SK-N-SH (cell line): Measurements from ENCODE around the gene S1PR1. TPM values are rescaled to one million over a fixed set of nuclear protein-coding genes. Genes with fewer than 3 reads are reported as not detected.

Experiments
- CTCF ChIA-PET: fragments of 300-600, 350-600 bp; formaldehyde crosslinking; extraction: SDS; loops from one replicate; lab custom pipeline; 2021; lab: Yijun Ruan, JAX
- POLR2A ChIA-PET: fragments of 350-600 bp; sonication (Branson Sonifier 250); formaldehyde crosslinking; extraction: SDS; loops from one replicate; lab custom pipeline; 2020; ENCODE audit warnings: antibody characterized with exemption, inconsistent platforms; lab: Yijun Ruan, JAX
- DNase-seq: peaks from one replicate; pipeline ENCODE4 v3.0.0; 2012
- H2AFZ ChIP-seq: fragments of 200-600 bp; sonication (generic); 2 replicates; pipeline ENCODE4 v1.8.1; 2016; ENCODE audit warnings: antibody characterized with exemption, mild to moderate bottlenecking, low read depth
- H3F3A ChIP-seq: fragments of 200-600 bp; sonication (generic); replicated peaks from 2 replicates; pipeline ENCODE3; 2016; ENCODE audit warnings: antibody characterized with exemption, mild to moderate bottlenecking; ENCODE audit not compliant: insufficient read depth
- H3K27ac ChIP-seq, 2 experiments: fragments of 200-500 bp in 1 of 2; fragments of 200-600 bp in 1 of 2; sonication (Bioruptor generic) in 1 of 2; sonication (generic), shearing (Covaris generic) in 1 of 2; 2 replicates each; pipeline versions ENCODE4 v1.5.1 to v1.6.1; 2014 to 2016; ENCODE audit warnings: low read depth in 2 of 2, inconsistent platforms in 1 of 2, low read length in 1 of 2, mild to moderate bottlenecking in 1 of 2, mixed read lengths in 1 of 2
- H3K27me3 ChIP-seq: fragments of 200-600 bp; sonication (generic), shearing (Covaris generic); 2 replicates; pipeline ENCODE4 v1.6.1; 2016; ENCODE audit warnings: mixed run types; ENCODE audit not compliant: insufficient read depth
- H3K36me3 ChIP-seq, 2 experiments: fragments of 200-500 bp in 1 of 2; fragments of 200-600 bp in 1 of 2; sonication (Bioruptor generic) in 1 of 2; sonication (generic) in 1 of 2; replicated peaks in 1 of 2; 2 replicates each; pipeline versions ENCODE3 to v1.5.1; 2014 to 2016; ENCODE audit warnings: low read length in 1 of 2, mild to moderate bottlenecking in 1 of 2; ENCODE audit not compliant: insufficient read depth in 2 of 2, control insufficient read depth in 1 of 2
- H3K4me1 ChIP-seq, 2 experiments: fragments of 200-500 bp in 1 of 2; fragments of 200-600 bp in 1 of 2; sonication (Bioruptor generic) in 1 of 2; sonication (generic), shearing (Covaris generic) in 1 of 2; 2 replicates each; pipeline versions ENCODE4 v1.5.1 to v1.6.1; 2014 to 2016; ENCODE audit warnings: low read depth in 1 of 2, low read length in 1 of 2, mixed run types in 1 of 2; ENCODE audit not compliant: insufficient read depth in 2 of 2, control insufficient read depth in 1 of 2
- H3K4me2 ChIP-seq: fragments of 200-600 bp; sonication (generic), shearing (Covaris generic); 2 replicates; pipeline ENCODE4 v1.6.1; 2017; ENCODE audit warnings: mixed run types
- H3K4me3 ChIP-seq, 2 experiments: fragments of 200-500 bp in 1 of 2; fragments of 200-600 bp in 1 of 2; sonication (Bioruptor generic) in 1 of 2; sonication (generic), shearing (Covaris generic) in 1 of 2; 2 replicates each; pipeline versions ENCODE4 v1.5.1 to v1.8.1; 2014 to 2016; ENCODE audit warnings: low read depth in 2 of 2, inconsistent platforms in 1 of 2, low read length in 1 of 2, mild to moderate bottlenecking in 1 of 2, mixed read lengths in 1 of 2, moderate library complexity in 1 of 2
- H3K79me2 ChIP-seq: fragments of 200-600 bp; sonication (generic); 2 replicates; pipeline ENCODE4 v1.8.1; 2017; ENCODE audit warnings: mild to moderate bottlenecking; ENCODE audit not compliant: insufficient read depth
- H3K9ac ChIP-seq: fragments of 200-600 bp; sonication (generic); 2 replicates; pipeline ENCODE4 v1.6.1; 2017; ENCODE audit warnings: mixed run types
- H3K9me2 ChIP-seq: fragments of 200-600 bp; sonication (generic); 2 replicates; pipeline ENCODE4 v1.6.1; 2017; ENCODE audit warnings: mixed run types
- H3K9me3 ChIP-seq: fragments of 200-600 bp; sonication (generic); 2 replicates; pipeline ENCODE4 v1.6.1; 2017; ENCODE audit warnings: mixed run types, mild to moderate bottlenecking, moderate library complexity
- H4K20me1 ChIP-seq: fragments of 200-600 bp; sonication (generic); 2 replicates; pipeline ENCODE4 v1.6.1; 2017; ENCODE audit warnings: mild to moderate bottlenecking, mixed run types; ENCODE audit not compliant: insufficient read depth
- ELF1 ChIP-seq: IDR thresholded peaks from 2 replicates; pipeline ENCODE4 v1.4.0; 2012
- EZH2phosphoT487 ChIP-seq: fragments of 200-600 bp; sonication (generic); IDR thresholded peaks from 2 replicates; pipeline ENCODE4 v1.6.1; 2017; ENCODE audit warnings: low read depth, mixed run types, mild to moderate bottlenecking, antibody characterized with exemption, moderate library complexity, borderline replicate concordance
- FOSL2 ChIP-seq: IDR thresholded peaks from 2 replicates; pipeline ENCODE4 v1.4.0; 2012; ENCODE audit warnings: low read depth, mild to moderate bottlenecking, moderate library complexity, borderline replicate concordance
- FOXJ3 ChIP-seq: sonication (generic); formaldehyde crosslinking; IDR thresholded peaks from 2 replicates; pipeline ENCODE4 v1.5.1; 2020; ENCODE audit warnings: mild to moderate bottlenecking, missing genetic modification reagents
- FOXM1 ChIP-seq: IDR thresholded peaks from 2 replicates; pipeline ENCODE4 v1.4.0; 2012; ENCODE audit warnings: low read depth, mild to moderate bottlenecking
- GABPA ChIP-seq: IDR thresholded peaks from 2 replicates; pipeline ENCODE4 v1.4.0; 2012; ENCODE audit warnings: low read depth, mild to moderate bottlenecking
- GATA2 ChIP-seq: sonication (generic); formaldehyde crosslinking; IDR thresholded peaks from 2 replicates; pipeline ENCODE4 v1.5.0; 2020; ENCODE audit warnings: mild to moderate bottlenecking, missing genetic modification reagents
- MEF2A ChIP-seq: IDR thresholded peaks from 2 replicates; pipeline ENCODE4 v1.4.0; 2012; ENCODE audit warnings: low read depth, borderline replicate concordance
- NFIC ChIP-seq: IDR thresholded peaks from 2 replicates; pipeline ENCODE4 v1.4.0; 2012; ENCODE audit warnings: borderline replicate concordance
- NRF1 ChIP-seq: IDR thresholded peaks from 2 replicates; pipeline ENCODE4 v1.6.1; 2012; ENCODE audit warnings: low read depth, mild to moderate bottlenecking, low read length
- POLR2AphosphoS5 ChIP-seq: IDR thresholded peaks from 2 replicates; pipeline ENCODE4 v1.6.1; 2012; ENCODE audit warnings: low read depth, low read length
- RFX5 ChIP-seq: IDR thresholded peaks from 2 replicates; pipeline ENCODE4 v1.6.1; 2012; ENCODE audit warnings: mild to moderate bottlenecking, improper control_type of control experiment, low read length
- RXRA ChIP-seq: IDR thresholded peaks from 2 replicates; pipeline ENCODE4 v1.4.0; 2012; ENCODE audit warnings: low read depth, mild to moderate bottlenecking, borderline replicate concordance
- SIN3A ChIP-seq: IDR thresholded peaks from 2 replicates; pipeline ENCODE4 v1.6.1; 2012; ENCODE audit warnings: low read depth, mild to moderate bottlenecking, low read length, moderate library complexity, borderline replicate concordance
- TAF1 ChIP-seq: IDR thresholded peaks from 2 replicates; pipeline ENCODE4 v1.6.1; 2012; ENCODE audit warnings: low read depth, mild to moderate bottlenecking, low read length, moderate library complexity, borderline replicate concordance
- TEAD4 ChIP-seq: IDR thresholded peaks from 2 replicates; pipeline ENCODE4 v1.4.0; 2012; ENCODE audit warnings: mild to moderate bottlenecking, borderline replicate concordance; ENCODE audit not compliant: insufficient read depth
- WGBS: methylation state at CpG from one replicate; pipeline ENCODE4 v1.1.6; 2017; ENCODE audit warnings: low lambda C conversion rate; 5-methylcytosine and 5-hydroxymethylcytosine counted together
- polyA plus RNA-seq, 3 experiments: library from polyadenylated mRNA; depleted of rRNA; stranded (reverse); fragments of >200 nt; gene quantifications; 2 replicates each; pipeline ENCODE4 v1.2.3, GENCODE V29; 2012
- TF ChIP-seq, protein P1 (sequence below): fragments of 150-350 bp; IDR thresholded peaks from 2 replicates; pipeline ENCODE4 v1.6.1; 2017; ENCODE audit warnings: antibody characterized with exemption, low read length, low read depth, borderline replicate concordance
- TF ChIP-seq, protein P2 (sequence below): IDR thresholded peaks from 2 replicates; pipeline ENCODE4 v1.4.0; 2012; ENCODE audit warnings: low read depth, borderline replicate concordance
- TF ChIP-seq, protein P3 (sequence below): fragments of 150-350 bp; IDR thresholded peaks from 2 replicates; pipeline ENCODE4 v1.6.1; 2016; ENCODE audit warnings: mild to moderate bottlenecking, low read depth, low read length
- TF ChIP-seq, protein P4 (sequence below): IDR thresholded peaks from 2 replicates; pipeline ENCODE4; 2012

S1PR1 gene
- polyA plus RNA-seq, 1 of the 3 experiments (the other 2 are of a cell fraction) = 5.9 TPM

DNA sequence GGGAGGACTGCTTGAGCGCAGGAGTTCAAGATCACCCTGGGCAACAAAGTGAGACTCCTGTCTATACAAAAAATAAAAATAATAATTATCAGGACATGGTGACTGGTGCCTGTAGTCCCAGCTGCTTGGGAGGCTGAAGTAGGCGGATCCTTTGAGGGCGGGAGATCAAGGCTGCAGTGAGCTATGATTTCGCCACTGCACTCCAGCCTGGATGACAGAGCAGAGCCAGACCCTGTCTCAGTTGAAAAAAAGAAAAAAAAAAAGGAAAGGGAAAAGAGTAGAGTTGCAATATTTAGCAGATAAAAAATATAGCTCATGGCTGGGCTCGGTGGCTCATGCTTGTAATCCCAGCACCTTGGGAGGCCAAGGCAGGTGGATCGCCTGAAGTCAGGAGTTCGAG lies 3.3 kb upstream of the S1PR1 start:
- no peak for TF ChIP-seq SIN3A
- TF ChIP-seq EZH2phosphoT487 = no peak
- TF ChIP-seq NFIC = no peak
- TF ChIP-seq, protein P1, sequence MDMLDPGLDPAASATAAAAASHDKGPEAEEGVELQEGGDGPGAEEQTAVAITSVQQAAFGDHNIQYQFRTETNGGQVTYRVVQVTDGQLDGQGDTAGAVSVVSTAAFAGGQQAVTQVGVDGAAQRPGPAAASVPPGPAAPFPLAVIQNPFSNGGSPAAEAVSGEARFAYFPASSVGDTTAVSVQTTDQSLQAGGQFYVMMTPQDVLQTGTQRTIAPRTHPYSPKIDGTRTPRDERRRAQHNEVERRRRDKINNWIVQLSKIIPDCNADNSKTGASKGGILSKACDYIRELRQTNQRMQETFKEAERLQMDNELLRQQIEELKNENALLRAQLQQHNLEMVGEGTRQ = no peak
- TF ChIP-seq, protein P2, sequence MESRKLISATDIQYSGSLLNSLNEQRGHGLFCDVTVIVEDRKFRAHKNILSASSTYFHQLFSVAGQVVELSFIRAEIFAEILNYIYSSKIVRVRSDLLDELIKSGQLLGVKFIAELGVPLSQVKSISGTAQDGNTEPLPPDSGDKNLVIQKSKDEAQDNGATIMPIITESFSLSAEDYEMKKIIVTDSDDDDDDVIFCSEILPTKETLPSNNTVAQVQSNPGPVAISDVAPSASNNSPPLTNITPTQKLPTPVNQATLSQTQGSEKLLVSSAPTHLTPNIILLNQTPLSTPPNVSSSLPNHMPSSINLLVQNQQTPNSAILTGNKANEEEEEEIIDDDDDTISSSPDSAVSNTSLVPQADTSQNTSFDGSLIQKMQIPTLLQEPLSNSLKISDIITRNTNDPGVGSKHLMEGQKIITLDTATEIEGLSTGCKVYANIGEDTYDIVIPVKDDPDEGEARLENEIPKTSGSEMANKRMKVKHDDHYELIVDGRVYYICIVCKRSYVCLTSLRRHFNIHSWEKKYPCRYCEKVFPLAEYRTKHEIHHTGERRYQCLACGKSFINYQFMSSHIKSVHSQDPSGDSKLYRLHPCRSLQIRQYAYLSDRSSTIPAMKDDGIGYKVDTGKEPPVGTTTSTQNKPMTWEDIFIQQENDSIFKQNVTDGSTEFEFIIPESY = no peak
- TF ChIP-seq GATA2 (CRISPR knock-in tag) = no peak
- TF ChIP-seq FOSL2 = no peak
- TF ChIP-seq, protein P3, sequence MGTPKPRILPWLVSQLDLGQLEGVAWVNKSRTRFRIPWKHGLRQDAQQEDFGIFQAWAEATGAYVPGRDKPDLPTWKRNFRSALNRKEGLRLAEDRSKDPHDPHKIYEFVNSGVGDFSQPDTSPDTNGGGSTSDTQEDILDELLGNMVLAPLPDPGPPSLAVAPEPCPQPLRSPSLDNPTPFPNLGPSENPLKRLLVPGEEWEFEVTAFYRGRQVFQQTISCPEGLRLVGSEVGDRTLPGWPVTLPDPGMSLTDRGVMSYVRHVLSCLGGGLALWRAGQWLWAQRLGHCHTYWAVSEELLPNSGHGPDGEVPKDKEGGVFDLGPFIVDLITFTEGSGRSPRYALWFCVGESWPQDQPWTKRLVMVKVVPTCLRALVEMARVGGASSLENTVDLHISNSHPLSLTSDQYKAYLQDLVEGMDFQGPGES = no peak
- Histone ChIP-seq H4K20me1 (no peaks in the 10 kb centered on the region), H3K9ac (no peak overlapping the region), H3K4me2 (no peak overlapping the region), H3K4me1 (peaks cover 0 to 8% of the 10 kb centered on the region in 2 experiments; a peak in 2 of 4 replicates), H3F3A (no peaks in the 10 kb centered on the region), H3K9me3 (no peaks in the 10 kb centered on the region), H3K27me3 (no peaks in the 10 kb centered on the region), H2AFZ (no peak overlapping the region), H3K27ac (no peak overlapping the region), H3K9me2 (no peaks in the 10 kb centered on the region), H3K36me3 (no peaks in the 10 kb centered on the region), H3K4me3 (no peak overlapping the region), H3K79me2 (no peaks in the 10 kb centered on the region)
- WGBS = 94% methylated on average over 7 of the region's 7 CpGs
- DNase-seq = no peak
- ChIA-PET POLR2A (interaction anchor here (0.6 to 0.7 kb wide), 2 partner anchors 207 to 1355 kb away, joined by 4 to 9 read pairs; no protein-coding TSS in a partner anchor), CTCF (interaction anchor here (1.1 to 1.8 kb wide), 3 partner anchors 55 to 313 kb away, joined by 4 to 5 read pairs (median 4); no protein-coding TSS in a partner anchor)

DNA sequence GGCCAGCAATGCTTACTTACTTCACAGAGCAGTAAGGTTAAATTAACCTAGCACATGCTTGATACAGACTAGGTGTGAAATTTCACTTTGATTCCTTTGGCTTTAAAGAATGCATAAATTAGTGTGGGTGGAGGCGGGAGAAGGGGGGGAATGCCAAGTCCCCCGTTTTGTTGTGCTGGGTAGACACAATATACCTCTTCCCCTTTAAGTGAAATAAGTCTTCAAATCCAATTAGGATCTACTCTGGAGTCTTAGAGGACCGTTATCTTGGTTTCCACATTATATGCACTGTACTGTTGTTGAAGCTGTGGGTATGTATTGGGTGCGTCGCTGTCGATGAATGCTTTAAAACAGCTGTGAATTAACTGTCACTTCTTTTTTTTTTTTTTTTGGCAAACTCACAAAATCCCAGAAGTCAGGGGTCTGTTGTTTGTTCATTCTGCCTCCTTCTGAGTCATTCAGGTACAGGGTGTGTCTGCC lies 1.6 kb upstream of the S1PR1 start:
- POLR2A ChIA-PET = no interaction called here
- no peaks in the 10 kb centered on the region for H3K9me2 ChIP-seq
- no peaks in the 10 kb centered on the region for H3K36me3 ChIP-seq
- H3K9me3 ChIP-seq = no peaks in the 10 kb centered on the region
- H3K79me2 ChIP-seq = no peaks in the 10 kb centered on the region
- no peak overlapping the region for H3K27ac ChIP-seq
- peak overlapping the region; percentile 90 for H3K4me2 ChIP-seq
- CTCF ChIA-PET = interaction anchor here (0.8 to 1.8 kb wide), 2 partner anchors 53 to 258 kb away, joined by 3 to 4 read pairs; no protein-coding TSS in a partner anchor
- H4K20me1 ChIP-seq = no peaks in the 10 kb centered on the region
- 59% methylated on average over 6 of the region's 6 CpGs for WGBS
- no peak overlapping the region for H3K9ac ChIP-seq
- peak overlapping the region; percentile 95; the same call in 1 of the 2 replicates for H2AFZ ChIP-seq
- H3K4me1 ChIP-seq = peaks cover 0 to 8% of the 10 kb centered on the region in 2 experiments; a peak in 2 of 4 replicates
- H3F3A ChIP-seq = no peaks in the 10 kb centered on the region
- H3K27me3 ChIP-seq = no peaks in the 10 kb centered on the region
- DNase-seq = no peak
- H3K4me3 ChIP-seq = peak overlapping the region; percentile 71 to 75
- TF ChIP-seq GATA2 (CRISPR knock-in tag) (no peak), NRF1 (no peak), GABPA (no peak), TAF1 (no peak), FOSL2 (no peak), RFX5 (no peak), TEAD4 (no peak), POLR2AphosphoS5 (no peak), RXRA (no peak), ELF1 (no peak), FOXJ3 (no peak), FOXM1 (no peak), MEF2A (no peak), SIN3A (no peak)
- TF ChIP-seq, protein P4, sequence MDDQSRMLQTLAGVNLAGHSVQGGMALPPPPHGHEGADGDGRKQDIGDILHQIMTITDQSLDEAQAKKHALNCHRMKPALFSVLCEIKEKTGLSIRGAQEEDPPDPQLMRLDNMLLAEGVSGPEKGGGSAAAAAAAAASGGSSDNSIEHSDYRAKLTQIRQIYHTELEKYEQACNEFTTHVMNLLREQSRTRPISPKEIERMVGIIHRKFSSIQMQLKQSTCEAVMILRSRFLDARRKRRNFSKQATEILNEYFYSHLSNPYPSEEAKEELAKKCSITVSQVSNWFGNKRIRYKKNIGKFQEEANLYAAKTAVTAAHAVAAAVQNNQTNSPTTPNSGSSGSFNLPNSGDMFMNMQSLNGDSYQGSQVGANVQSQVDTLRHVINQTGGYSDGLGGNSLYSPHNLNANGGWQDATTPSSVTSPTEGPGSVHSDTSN = no peak
- TF ChIP-seq, protein P1 = no peak
